Activated naive CD4-positive, alpha-beta T cell treated with Interleukin-2 at 50 U/mL for 16 hours (primary cell): ENCODE results near the gene RTN4RL1.
A peak's percentile ranks its signal among the peaks of the same experiment; 100 is the strongest.
"Not testable (repeated sequence)": the region's sequence is repeated elsewhere in the genome, so short reads cannot be mapped to it uniquely, and the experiment has no call there.

ENCODE experiments used
- DNase-seq: peaks from one replicate; pipeline ENCODE4 v3.0.0-alpha.2; 2020

RTN4RL1 gene

DNA sequence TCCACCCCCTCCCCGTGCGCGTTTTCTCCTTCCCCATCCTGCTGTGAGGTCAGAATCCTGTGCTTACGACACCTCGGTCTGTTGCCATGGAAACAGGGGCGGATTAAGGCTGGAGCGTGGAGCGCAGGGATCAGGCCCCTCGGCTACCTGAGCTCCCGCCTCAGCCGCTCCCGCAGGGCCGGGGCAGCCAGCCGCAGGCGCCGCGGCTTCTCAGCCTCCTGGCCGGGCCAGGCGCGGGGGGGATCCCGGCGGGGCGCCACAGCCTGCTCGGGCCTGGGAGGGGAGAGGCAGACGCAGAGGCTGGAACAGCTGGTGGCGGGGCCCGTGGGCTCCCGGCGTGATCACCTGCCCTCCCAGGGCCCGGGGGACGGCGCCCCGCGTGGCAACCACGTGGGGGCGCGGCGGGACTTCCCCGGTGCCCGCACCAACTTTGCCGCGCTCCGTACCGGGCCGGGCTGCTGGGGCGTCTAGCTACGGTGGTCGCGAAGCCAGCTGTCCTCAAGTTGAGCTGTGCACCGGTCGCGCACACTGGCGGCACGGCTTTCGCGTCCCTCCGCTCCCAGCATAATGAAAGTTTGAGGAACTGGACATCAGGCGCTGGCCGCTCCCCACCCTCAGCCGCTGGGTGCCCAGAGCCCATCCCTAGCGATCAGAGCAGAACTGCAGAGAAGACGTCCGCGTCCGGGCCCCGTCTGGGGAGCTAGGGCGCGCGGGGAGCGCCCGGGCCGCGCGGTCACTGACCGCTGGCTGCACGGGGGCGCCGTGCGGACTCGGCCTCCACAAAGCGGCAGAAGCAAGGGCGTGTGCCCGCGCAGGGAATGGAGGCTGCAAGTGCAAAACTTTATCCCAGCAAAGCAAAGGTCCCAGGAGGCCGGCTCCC, 1.2 kb downstream of the RTN4RL1 start:
- DNase-seq: peak; percentile 42

DNA sequence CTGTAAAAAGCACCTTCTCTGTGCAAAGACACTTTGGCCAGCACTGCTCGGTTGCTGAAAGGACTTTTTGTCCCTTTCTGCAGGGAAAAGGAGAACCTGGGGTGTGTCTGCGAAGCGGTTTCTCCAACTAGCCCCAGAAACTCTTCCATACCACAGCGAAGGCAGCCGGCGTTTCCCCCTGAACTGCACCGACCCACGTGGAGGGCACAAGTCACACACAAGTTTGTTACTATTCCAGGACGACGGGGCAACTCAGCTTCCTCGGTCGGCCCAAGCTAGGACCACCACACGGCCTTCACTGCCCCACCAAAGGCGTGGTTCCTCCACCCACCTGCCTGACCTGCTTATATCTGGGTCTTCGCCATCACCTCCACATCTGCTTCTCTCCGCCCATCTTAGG, 1.9 kb downstream of the RTN4RL1 start:
- no peak for DNase-seq

DNA sequence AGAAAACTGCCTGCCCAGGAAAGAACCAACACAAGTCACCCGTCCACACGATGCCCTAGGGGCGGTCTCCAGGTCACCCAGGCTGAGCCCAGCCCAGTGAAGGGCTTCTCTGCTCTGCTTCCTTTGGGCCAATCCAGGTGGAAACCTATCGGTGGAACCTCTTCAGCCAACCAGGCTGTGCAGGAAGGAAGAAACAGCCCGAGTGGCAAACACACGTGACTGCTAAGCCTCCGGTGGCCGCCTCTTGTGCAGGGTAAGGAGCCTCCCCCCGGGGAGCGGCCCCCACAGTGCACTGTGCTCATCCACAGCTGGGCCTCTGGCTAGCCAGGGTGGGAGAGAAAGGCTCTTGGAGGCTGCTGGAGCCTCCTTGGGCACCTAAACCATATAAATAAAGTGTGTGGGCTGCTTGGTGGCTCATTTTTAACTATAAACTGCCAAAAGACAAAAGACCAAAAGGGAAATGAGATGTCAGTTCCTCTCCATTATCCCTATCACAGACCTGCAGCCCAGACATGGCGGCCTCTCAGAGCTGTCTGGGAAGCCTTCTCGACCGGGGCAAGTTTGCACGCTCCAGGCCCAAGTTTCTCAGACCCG, 2.4 kb downstream of the RTN4RL1 start:
- no peak for DNase-seq

DNA sequence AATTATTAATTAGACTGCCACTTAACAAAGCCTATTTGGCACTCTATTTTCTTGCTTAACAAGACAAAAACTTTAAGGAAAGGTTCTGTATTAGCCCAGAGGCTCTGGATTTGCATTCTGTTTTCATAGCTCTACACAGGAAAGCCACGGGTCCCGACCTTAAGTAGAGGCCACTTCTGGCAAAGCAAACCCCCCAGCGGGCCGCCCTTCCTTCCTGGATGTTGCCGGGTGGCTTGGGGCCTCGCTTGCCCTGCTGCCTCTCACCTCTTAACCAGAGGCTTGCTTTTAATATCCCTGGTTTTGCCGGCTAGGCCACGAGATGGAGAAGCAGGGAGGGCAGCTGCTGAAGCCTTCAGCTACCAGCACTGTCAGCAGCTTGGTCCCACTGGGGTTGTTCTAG, 4.4 kb downstream of the RTN4RL1 start:
- DNase-seq: no peak

DNA sequence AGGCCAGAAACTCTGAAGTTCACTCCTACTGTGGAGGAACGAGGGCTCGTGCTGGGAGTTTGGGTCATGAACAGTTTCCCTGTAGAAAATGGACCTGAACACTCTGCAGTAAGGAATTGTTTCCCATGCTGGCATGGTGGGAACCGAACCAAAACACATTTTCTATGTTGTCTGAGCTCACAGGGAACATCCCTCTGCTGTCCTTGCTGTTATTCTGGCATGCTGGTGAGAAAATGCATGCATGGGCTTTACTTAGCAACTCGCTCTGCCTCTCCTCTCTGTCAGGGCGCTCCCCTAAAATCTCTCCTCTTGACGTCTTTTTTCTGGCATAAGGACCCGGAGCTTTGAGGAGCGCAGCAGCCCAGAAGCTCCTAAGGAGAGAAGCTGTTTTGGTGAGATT, 5.4 kb downstream of the RTN4RL1 start:
- no peak for DNase-seq

DNA sequence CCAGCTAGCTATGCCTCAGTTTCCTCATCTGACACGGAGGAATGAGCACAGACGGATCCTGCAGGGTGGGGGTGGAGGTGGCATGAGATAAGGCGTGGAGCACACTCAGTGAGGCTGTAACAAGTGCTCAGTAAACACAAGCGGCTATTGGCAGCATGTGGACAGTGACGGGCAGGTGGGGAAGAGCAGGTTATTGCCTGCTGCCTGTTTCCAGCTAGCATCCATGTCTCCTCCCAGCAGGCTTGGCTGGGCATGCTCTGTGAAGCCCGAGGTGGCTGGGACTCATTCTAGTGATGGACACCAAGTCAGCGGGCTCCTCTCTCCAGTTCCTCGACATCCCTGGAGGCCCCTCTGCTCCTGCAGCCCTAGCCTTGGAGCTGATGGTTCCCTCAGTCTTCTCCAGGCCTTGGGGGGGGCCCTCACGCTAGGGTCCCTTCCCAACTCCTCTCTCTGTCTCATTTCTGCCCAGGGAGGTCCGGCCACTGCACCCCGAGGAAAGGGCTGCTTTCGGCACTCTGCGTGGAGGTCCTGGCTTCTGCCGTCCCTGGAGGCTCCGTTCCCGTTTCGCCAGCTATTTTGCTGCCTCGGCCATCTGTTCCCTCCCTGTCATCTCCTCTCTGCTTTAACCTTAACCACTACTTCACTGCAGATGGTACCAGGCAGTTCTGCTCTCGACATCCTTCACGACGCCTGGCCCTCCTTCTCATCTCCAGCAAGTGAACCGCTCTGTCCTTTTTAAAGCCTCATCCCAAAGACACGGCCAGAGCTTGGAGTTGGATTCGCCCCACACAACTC, 6.2 kb downstream of the RTN4RL1 start:
- no peak for DNase-seq

DNA sequence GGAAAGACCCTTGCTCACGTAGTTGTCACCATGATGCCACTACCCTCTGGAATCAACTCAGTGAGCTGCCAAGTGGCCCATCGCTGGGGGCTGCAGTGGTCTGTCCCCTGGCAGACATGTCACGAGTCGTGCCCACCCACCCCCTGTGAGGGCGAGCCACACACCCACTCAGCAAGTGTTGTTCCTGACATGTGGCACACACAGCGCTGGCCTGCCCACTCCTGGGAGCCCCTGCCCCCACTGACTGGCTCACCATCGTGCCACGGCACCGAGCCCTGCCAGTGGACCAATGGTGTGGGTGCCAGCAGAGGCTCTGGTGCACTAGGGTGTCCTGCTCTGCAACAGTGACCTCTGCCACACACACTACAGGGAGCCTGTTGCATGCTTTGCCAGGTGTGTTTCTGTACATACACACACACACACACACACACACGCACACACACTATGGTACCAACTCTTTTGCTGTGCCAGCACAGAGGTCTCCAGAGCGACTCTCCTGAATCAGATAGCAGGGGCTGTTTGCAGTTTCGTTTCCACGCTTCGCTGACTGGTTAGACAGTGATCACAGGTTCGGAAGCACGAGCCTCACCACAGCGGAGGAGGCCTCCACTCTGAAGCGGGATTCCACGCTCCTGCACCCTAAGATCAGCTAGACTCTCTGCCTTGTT, 7.7 kb downstream of the RTN4RL1 start:
- DNase-seq: no peak

DNA sequence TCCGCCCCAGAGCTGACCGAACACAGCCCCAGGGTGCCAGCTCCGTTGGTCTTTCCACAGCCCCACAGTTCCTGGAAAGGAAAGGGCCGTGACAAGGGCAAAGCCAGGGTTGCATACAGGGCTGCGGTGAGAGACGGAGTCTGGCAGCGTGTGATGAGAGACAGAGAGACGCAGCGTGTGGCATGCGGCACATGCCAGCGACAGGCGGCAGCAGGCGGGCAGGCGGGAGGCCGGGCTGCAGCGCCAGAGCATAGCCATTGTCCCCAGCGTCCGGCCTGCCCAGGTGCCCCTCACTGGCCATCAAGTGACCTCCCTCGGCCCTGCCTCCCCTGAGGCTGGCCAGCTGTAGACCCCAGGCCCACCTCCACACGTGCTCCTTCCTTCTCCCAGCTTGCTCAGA, 8.6 kb downstream of the RTN4RL1 start:
- DNase-seq: no peak

DNA sequence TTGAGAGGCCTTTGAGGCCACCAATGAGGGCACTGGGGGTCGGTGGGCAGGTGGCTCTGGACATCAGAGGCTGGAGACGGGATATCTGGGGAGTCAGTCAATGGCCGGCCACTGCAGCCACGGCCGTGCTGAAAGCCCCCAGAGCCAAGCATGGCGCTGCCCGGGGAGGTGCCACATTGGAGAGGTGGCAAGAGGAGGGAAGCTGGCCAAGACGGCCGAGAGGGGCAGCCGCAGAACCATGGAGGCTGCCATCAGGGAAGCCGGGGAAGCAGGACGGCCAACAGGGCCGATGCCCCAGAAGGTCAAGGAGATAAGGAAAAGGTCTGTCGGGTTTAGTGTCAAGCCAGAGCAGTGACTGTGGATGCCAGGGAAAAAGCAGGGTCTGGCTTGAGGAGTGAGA, 9.8 kb downstream of the RTN4RL1 start:
- DNase-seq: no peak

DNA sequence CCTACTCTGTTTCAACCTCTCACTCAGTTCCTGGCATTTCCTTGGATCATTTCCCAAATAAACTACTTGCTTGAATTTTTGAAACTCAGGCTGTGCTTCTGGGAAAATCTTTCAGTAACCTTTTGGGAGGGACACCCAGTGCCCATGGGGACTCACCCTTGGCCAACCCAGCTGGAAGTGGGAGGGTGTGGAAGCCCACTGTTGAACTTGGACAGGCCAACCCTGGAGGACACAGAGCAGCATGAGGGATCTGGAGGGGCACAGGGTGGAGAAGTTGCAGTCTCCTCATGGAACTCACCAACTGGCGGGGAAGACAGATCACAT, 11.2 kb downstream of the RTN4RL1 start:
- DNase-seq: no peak

DNA sequence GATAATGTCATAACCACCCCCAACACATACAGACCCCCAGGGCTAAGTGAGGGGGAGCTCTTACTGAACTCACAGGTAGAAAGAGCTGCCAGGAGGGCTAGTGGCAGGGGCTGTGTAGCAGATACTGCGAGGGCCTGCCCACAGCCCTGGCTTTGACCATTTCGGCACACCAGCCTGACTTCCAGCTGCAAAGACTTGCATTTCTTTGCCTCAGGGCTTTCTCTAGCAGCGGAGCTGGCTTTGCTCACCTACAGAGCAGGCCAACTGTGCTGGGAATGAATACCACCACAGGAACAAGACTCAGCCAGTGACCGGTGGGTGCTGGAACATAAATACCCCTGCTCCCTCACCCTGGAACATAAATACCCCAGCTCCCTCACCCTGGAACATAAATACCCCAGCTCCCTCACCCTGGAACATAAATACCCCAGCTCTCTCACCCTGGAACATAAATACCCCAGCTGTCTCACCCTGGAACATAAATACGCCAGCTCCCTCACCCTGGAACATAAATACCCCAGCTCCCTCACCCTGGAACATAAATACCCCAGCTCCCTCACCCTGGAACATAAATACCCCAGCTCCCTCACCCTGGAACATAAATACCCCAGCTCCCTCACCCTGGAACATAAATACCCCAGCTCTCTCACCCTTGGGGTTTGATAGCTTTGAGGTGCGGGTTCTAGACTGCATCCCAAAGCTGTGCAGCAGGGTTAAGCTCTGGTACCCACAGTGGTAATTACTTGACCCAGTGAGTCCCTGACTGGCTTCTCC, 11.7 kb downstream of the RTN4RL1 start:
- DNase-seq: not testable (repeated sequence)

DNA sequence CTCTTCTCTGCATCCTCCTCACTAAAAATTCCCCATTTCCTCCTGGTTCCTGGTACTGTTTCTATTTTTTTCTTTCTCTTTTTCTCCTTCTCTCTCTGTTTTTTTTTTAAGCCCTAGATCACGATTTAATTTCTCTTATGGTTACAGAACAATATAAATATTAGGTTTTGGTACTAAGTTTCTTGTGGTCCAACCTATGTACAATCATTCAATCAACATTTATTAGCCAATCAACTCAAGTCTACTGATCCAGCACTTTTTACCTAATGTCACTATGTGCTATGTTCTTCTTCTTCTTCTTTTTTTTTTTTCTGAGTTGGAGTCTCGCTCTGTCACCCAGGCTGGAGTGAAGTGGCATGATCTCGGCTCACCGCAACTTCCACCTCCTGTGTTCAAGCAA, 12.6 kb downstream of the RTN4RL1 start:
- DNase-seq: no peak

DNA sequence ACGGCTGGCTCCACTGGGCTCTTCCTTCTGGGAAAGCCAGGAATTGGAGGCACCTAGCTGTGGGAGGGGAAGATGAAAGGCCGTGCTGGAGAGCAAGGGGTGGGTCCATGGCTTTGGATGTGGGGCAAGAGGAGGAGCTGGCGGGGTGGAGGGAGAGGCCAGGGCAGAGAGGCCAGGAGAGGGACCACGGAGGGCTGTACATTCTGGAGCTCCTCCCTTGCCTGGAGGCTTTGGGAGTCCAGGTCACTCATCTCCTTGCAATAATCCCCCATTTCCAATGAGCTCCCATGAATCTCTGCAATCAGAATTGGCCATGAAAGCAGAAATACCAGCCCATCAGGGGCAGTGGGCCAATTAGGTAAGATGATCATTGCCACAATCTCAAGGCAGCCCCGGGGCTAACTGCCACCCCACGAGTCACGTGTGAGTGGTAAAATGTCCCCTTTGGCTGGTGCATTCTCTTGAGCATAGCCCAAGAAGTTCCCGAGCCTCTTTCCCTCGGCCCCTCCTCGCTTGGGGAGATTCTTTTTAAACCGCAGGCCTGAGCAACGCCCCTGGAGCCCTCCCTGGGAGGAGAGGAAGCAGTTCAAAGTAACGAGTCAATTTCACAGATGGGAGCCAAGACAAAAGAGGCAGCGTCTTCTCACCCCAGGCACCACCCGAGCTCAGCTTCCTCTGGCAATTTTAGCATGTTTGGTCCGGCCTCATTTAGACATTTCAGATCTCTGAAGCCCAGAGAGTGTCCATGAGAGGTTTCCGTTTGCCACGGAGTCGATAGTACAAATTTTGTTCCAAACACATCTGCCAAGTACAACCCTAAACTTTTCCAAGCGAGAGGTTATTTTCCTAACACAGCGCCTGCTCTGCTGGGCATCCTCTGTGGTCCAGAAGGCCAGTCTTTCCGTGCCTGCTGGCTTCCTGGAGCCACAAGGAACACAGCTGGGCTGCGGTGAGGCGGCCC, 13.4 kb downstream of the RTN4RL1 start:
- no peak for DNase-seq

DNA sequence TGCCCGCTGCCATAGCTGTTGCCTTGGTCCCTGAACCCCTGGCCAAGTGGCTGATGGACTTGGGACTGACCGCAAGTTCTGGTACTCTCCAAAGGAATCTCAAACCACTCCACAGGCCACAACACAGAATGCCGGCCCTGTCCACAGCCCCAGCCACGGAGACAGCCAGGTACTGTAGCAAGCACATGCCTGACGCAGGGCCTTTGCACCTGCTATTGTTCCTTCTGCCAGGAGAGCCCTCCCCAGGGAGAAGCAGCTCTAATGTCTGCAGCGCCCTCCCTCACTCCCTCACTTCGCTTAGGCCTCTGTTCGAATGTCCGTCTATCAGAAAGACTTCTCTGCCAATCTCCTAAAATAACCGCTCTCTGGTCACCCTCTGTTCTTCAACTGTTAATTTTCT, 15.4 kb downstream of the RTN4RL1 start:
- DNase-seq: no peak

DNA sequence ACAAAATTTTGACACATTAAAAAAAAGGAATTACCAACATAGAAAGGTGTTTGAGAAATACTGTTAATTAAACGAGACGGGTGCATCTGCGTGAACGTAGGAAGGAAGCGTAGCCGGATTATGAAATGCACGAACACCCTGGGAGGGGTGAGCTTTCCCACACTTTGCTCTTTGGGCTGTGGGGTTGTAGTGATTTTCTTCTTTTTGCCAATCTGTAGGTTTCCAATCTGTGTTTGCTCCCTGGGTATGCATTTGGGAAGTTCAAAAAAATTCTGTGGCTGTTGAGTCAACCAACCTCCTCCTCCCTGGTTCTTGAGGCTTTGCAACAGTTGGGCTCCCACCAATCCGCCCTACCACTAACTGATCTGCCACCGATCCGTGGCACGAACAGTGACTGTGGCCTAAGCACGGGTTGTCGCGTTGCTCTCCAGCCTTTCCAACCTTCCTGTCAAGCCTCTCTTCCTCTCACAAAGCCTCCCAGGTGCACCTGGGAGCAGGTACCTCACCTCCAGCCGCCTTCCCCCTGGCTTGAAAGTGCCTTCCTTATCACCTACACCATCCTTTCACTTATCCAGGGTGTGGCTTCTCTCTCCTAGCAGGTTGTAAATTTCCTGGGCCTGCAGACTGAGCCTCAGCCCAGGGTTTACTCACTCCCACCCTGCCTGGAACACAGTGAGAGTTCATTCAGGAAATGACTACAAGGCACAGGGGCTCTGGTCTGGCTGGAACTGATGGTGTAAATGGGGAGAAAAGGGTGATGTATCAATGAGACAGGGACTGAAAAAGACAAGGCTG, 16.6 kb downstream of the RTN4RL1 start:
- DNase-seq: no peak

DNA sequence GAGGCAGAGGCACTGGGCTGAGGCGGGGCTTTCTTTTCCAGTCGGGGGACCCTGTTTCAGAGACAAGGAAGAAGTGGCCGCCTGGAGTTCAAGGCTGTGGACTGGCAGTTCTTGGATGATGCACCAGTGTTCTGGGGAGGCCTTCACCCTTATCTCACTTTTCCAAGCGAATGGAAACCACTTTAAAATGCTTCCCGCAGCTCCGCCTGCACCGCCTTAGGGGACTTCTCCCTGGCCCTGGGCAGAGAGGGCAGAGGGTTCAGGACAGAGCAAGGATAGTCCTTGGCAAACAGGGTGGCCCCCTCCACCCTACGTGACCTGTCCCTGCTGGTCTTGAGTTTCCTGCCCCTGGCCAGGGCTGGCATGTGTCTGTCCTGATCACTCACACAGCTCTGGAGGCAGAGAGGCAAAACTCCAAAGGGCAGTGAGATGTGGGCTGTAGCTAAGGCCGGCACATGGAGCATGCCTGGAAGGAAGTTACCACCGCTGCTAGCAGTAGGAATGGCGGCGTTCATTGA, 20.6 kb downstream of the RTN4RL1 start:
- DNase-seq: no peak

DNA sequence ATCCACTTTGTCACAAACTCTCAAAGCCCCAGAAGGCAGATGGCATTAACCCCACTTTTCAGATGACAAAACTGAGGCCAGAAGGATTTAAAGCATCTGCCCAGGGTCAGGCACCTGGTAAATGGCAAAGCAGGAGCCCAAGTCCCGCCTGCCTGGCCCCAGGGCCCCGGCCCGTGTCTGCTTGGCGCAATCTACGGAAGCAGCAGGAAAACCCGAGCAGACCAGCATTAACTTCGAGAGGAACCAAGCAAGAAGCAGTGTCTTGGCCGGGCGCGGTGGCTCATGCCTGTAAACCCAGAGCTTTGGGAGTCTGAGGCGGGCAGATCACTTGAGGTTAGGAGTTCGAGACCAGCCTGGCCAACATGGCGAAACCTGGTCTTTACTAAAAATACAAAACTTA, 21.6 kb downstream of the RTN4RL1 start:
- DNase-seq: no peak

DNA sequence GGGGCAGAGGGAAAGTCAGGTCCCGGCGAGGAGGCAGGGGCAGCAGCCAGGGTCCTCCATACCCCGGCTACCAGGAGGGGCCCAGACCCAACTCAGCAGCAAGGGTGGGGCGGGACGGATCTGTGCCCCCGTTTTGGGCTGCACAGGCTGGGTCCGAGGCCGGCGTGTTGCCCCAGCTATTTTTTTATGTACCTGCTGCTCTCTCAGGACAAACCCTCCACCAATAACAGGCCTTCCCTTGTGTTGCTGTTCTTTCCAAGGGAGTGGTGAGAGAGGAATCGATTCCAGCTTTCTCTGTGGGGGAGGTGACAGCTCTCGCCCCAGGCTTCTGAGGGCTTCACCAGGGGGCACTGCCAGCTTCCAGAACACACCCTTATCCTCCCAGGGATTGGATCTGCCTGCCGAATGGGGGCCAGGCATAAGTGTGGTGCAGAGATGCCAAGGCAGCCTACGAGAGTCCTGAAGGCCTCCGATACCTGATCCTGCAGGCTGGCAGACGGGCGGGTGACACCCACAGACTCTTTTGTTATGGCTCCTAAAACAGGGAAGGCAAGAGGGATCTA, 22.3 kb downstream of the RTN4RL1 start:
- DNase-seq: no peak

DNA sequence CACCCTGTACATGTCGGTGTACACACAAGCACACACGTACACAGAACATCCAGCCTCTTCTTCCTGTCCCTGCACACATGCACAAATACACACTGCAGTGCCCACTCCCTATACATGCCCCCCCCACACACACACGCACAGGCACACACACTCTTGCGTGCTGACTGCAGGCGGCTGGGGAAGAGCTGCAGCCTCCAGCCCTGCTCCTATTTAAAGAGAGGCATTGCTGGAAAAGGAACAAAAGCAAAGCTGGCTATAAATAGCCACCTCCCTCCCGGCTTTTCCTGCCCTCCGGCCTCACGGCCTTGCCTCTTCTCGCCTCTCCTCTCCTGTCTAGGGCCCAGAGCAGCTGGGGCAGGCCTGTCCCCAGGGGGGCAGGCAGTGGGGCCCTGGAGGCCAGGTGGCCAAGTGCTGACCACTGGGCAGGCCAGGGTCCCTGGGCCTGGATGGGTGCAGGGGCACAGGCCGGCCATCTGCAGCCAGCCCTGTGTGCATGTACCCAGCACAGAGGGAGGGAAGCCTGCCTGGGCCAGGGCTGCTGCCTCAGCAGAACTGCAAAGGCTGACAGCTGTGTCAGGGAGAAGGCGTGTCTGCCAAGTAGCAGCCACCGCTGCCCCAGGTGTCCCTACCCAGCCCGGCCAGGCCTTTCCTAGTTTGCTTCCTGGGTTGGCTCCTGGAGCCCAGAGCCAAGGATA, 25.4 kb downstream of the RTN4RL1 start:
- DNase-seq: no peak
